Endothelial cell of umbilical vein (primary cell): Measurements from ENCODE around the gene CARD10.

ENCODE experiments used
- CTCF ChIP-seq, 2 donors: IDR thresholded peaks; 1 replicate in 1 of 2; 2 replicates in 1 of 2; pipeline ENCODE4 v1.5.1; 2011; ENCODE audit warnings: low read length in 2 of 2, mild to moderate bottlenecking in 2 of 2, moderate library complexity in 2 of 2, control low read depth in 1 of 2, inconsistent platforms in 1 of 2, low read depth in 1 of 2; ENCODE audit not compliant: insufficient read depth in 1 of 2; ENCODE audit errors: extremely low read depth in 1 of 2
- EZH2 ChIP-seq: IDR thresholded peaks from 2 replicates; pipeline ENCODE4 v1.6.1; 2012; ENCODE audit warnings: borderline replicate concordance, low read depth, mild to moderate bottlenecking, moderate library complexity, low read length, inconsistent platforms; ENCODE audit not compliant: severe bottlenecking
- MAX ChIP-seq: IDR thresholded peaks from 2 replicates; pipeline ENCODE4 v1.6.1; 2011; ENCODE audit not compliant: insufficient read depth, insufficient read length
- POLR2A ChIP-seq: IDR thresholded peaks from 2 replicates; pipeline ENCODE4 v1.6.1; 2012; ENCODE audit warnings: low read depth, mild to moderate bottlenecking, control low read depth, low read length
- POLR2AphosphoS5 ChIP-seq: IDR thresholded peaks from 2 replicates; pipeline ENCODE4 v1.6.1; 2012; ENCODE audit warnings: low read depth, mild to moderate bottlenecking, control low read depth, low read length, moderate library complexity; ENCODE audit not compliant: insufficient read depth

GRCh38 chr22:37508431-37508992 lies 10.7 kb downstream of the CARD10 start:
- TF ChIP-seq CTCF (IDR thresholded peaks at IDR 0.05; ENCODE audit: extremely low read depth in 1 of 2, insufficient read depth in 1 of 2, low read depth in 1 of 2, low read length in 2 of 2) (peak; percentile 5 to 13), POLR2A (no peak), EZH2 (no peak), POLR2AphosphoS5 (no peak), MAX (no peak)
